ENCODE data around the gene LNX2.

Gene LNX2

DNA sequence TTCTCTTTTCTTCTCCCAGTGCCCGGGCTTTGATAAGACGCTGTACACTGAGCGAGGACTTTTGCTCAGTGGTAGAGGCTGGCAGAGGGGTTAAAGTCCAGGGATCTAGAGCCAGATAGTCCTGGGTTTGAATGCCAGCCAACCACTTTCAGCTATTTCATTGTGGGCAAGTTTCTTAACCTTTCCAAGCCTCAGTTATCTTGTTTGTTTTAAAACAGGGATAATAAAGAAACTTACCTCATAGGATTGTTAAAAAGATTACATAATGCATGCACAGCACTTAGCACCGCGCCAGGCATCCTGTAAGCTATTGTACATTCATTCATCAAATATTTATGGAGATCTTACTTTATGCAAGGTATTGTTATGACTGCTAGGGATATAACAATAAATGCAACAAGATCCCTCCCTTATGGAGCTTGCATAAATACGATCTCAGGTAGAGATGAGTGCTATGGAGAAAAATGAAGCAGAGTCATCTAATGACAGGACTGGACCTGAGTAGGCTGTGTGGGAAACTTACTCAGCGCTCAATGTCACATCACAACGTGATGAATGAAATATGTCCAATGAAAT is 70.8 kb downstream of the LNX2 start:
- no peak for DNase-seq (ENCODE audit: low spot score)
- Histone ChIP-seq H3K27ac (no peak overlapping the region), H3K4me3 (no peak overlapping the region)
- TF ChIP-seq, protein P1, sequence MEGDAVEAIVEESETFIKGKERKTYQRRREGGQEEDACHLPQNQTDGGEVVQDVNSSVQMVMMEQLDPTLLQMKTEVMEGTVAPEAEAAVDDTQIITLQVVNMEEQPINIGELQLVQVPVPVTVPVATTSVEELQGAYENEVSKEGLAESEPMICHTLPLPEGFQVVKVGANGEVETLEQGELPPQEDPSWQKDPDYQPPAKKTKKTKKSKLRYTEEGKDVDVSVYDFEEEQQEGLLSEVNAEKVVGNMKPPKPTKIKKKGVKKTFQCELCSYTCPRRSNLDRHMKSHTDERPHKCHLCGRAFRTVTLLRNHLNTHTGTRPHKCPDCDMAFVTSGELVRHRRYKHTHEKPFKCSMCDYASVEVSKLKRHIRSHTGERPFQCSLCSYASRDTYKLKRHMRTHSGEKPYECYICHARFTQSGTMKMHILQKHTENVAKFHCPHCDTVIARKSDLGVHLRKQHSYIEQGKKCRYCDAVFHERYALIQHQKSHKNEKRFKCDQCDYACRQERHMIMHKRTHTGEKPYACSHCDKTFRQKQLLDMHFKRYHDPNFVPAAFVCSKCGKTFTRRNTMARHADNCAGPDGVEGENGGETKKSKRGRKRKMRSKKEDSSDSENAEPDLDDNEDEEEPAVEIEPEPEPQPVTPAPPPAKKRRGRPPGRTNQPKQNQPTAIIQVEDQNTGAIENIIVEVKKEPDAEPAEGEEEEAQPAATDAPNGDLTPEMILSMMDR (IDR thresholded peaks at IDR 0.05), result no peak

DNA sequence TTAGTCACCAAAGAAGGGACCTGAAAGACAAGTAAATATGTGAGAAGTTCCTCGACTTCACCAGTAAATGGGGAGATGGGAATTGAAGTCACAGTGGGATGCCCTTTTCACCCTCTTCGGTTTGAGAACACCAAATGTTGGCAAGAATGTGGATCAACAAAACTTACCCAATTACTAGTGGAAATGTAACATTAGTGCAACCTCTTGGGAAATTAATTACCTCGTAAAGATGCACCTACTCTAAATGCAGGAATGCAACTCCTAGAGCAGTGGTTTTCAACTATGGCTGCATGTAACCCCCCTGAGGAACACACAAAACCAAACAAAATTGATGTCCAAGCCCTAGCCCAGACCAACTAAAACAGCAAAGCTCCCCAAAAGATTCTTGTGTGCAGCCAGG is 78.1 kb downstream of the LNX2 start:
- Histone ChIP-seq H3K4me3 (no peak overlapping the region), H3K27ac (no peak overlapping the region)
- TF ChIP-seq, protein P1 (IDR thresholded peaks at IDR 0.05), result no peak
- DNase-seq (ENCODE audit: low spot score), result no peak

DNA sequence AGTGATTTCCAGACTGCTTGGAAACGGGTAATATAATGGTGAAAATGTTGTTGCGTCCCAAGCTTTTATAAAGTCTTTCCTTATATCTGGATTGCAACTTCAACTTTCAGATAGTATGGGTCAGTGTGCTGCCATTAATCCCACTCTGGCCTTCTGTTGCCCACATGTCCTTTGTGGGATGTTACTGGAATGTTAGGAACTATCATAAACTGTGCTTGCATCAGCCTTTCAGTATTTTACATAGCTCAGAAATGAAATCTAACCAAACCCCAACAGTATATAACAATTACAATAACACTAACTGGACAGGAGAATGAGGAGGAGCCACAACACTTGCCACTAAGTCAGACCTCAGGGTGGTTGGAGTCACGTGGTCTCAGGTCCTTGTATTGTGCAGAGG is 78.9 kb downstream of the LNX2 start:
- H3K27ac ChIP-seq, result no peak overlapping the region
- TF ChIP-seq, protein P1 (IDR thresholded peaks at IDR 0.05), result no peak
- no peak overlapping the region for H3K4me3 ChIP-seq

DNA sequence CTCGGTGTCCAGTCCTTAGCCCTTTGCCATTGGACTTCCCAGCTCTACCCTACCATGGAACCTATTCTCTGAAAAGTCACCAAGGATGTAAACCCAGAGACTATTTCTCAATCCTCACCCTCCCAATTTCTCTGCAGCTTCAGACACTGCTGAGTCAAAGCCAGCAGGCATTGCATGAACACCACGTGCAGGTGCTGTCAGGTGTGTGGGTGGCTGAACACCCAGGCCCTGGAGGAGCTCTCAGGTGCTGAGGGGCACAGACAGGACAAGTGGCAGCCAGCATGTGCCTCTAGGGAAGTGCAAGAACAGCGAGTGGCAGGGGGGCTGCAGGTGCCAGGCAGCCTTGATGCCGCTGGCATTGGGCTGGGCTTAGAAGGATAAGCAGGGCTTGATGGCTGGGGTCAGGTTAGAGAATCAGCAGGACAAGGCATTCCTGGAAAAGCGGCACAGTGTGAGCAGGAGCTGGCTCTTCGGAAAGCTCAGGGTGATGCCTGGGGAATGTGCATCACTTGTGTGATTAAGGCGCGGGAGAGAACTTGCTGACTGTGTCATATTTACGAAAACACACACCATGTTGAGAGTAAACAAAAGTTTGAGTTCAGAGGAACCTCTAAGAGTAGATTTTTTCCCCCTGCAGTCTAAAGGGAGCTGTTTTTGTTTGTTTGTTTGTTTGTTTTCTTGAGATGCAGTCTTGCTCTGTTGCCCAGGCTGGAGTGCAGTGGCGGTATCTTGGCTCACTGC is 83.8 kb downstream of the LNX2 start:
- no peak overlapping the region for H3K27ac ChIP-seq
- DNase-seq (ENCODE audit: low spot score), result no peak
- H3K4me3 ChIP-seq, result no peak overlapping the region
- TF ChIP-seq, protein P1 (IDR thresholded peaks at IDR 0.05), result no peak

More for the DNA sequence above, 78.9 kb downstream of the LNX2 start:
- DNase-seq (ENCODE audit: low spot score), result no peak

DNA sequence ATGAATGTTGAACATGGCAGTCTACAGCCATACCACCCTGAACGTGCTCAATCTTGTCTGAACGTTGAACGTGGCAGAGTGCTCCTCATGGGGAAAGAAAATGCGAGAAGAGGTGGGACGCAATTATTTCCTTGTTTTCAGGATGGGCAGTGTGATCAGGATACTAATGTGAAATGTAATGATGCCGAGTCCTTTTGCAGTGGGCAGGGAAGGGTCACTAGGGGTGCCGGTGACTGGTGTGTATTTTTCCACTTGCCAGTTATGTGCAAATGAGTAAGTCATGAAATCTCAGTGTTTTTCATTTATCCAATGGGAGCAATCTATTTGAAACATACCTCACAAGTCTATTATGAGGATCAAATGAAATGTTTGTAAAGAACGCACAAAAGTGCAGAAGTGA is 84.8 kb downstream of the LNX2 start:
- Histone ChIP-seq H3K4me3 (no peak overlapping the region), H3K27ac (no peak overlapping the region)
- DNase-seq (ENCODE audit: low spot score), result no peak
- TF ChIP-seq, protein P1 (IDR thresholded peaks at IDR 0.05), result no peak

DNA sequence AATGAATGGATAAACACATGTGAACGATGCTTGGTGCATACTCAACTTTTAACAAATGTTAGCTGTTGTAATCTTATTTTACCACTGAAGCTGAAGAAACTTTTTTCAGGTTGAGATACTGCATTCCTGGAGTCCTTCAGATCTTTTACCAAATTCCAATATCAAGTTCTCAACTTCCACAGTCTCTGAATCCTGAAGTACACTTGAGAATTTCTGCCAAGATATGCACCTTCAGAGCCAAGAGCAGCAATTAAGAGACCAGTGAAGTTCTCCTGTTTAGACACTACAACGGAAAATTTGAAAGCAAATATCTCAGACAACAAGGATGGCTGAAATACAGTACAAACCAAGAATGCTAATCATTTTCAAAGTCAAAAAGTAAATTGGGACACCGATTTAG is 85.3 kb downstream of the LNX2 start:
- Histone ChIP-seq H3K4me3 (no peak overlapping the region), H3K27ac (no peak overlapping the region)
- DNase-seq (ENCODE audit: low spot score), result no peak
- TF ChIP-seq, protein P1 (IDR thresholded peaks at IDR 0.05), result no peak

Data from coronary artery (tissue), 2 donors.